Measurements from ENCODE around the gene PDE4D.
"Not testable (repeated sequence)": the region's sequence is repeated elsewhere in the genome, so short reads cannot be mapped to it uniquely, and the experiment has no call there.

PDE4D gene

GRCh38 chr5:59483971-59484472, 409.5 kb downstream of the PDE4D start:
- no peaks in the 10 kb centered on the region for H3K4me1 ChIP-seq (ENCODE audit: control insufficient read depth, insufficient read depth, low read length, unreplicated experiment)
- H3K27ac ChIP-seq (ENCODE audit: low read depth, low read length): no peak overlapping the region

GRCh38 chr5:59479086-59479485, 414.4 kb downstream of the PDE4D start:
- H3K79me2 ChIP-seq (ENCODE audit: control insufficient read depth, insufficient read depth, low read length, unreplicated experiment): no peaks in the 10 kb centered on the region
- H3K36me3 ChIP-seq (ENCODE audit: insufficient read depth, low read length): no peaks in the 10 kb centered on the region
- no peak overlapping the region for H3K4me3 ChIP-seq (ENCODE audit: low read depth, low read length)
- no peak overlapping the region for H2AFZ ChIP-seq (ENCODE audit: low read length, unreplicated experiment)
- no peak overlapping the region for H3K27ac ChIP-seq (ENCODE audit: low read depth, low read length)
- peaks cover 8% of the 10 kb centered on the region; the same call in 1 of the 2 replicates for H3K27me3 ChIP-seq (ENCODE audit: insufficient read depth, low read length)
- H3K4me1 ChIP-seq (ENCODE audit: control insufficient read depth, insufficient read depth, low read length, unreplicated experiment): no peaks in the 10 kb centered on the region

More at GRCh38 chr5:59483971-59484472, 409.5 kb downstream of the PDE4D start:
- no peak overlapping the region for H3K4me3 ChIP-seq (ENCODE audit: low read depth, low read length)
- H3K79me2 ChIP-seq (ENCODE audit: control insufficient read depth, insufficient read depth, low read length, unreplicated experiment): no peaks in the 10 kb centered on the region
- H2AFZ ChIP-seq (ENCODE audit: low read length, unreplicated experiment): no peak overlapping the region
- H3K36me3 ChIP-seq (ENCODE audit: insufficient read depth, low read length): no peaks in the 10 kb centered on the region
- peaks cover 27% of the 10 kb centered on the region for H3K27me3 ChIP-seq (ENCODE audit: insufficient read depth, low read length)

GRCh38 chr5:59474324-59474723, 419.2 kb downstream of the PDE4D start:
- Histone ChIP-seq H3K4me1 (ENCODE audit: control insufficient read depth, insufficient read depth, low read length, unreplicated experiment) (no peaks in the 10 kb centered on the region), H3K27me3 (ENCODE audit: insufficient read depth, low read length) (no peaks in the 10 kb centered on the region), H3K79me2 (ENCODE audit: control insufficient read depth, insufficient read depth, low read length, unreplicated experiment) (no peaks in the 10 kb centered on the region), H3K36me3 (ENCODE audit: insufficient read depth, low read length) (no peaks in the 10 kb centered on the region), H2AFZ (ENCODE audit: low read length, unreplicated experiment) (no peak overlapping the region), H3K27ac (ENCODE audit: low read depth, low read length) (no peak overlapping the region), H3K4me3 (ENCODE audit: low read depth, low read length) (no peak overlapping the region)

GRCh38 chr5:59473611-59474010, 419.9 kb downstream of the PDE4D start:
- Histone ChIP-seq H3K4me3 (ENCODE audit: low read depth, low read length) (no peak overlapping the region), H3K36me3 (ENCODE audit: insufficient read depth, low read length) (no peaks in the 10 kb centered on the region), H3K27ac (ENCODE audit: low read depth, low read length) (no peak overlapping the region), H3K27me3 (ENCODE audit: insufficient read depth, low read length) (no peaks in the 10 kb centered on the region), H2AFZ (ENCODE audit: low read length, unreplicated experiment) (no peak overlapping the region), H3K79me2 (ENCODE audit: control insufficient read depth, insufficient read depth, low read length, unreplicated experiment) (no peaks in the 10 kb centered on the region), H3K4me1 (ENCODE audit: control insufficient read depth, insufficient read depth, low read length, unreplicated experiment) (no peaks in the 10 kb centered on the region)

- H3K27ac ChIP-seq (ENCODE audit: low read depth, low read length): no peak overlapping the region
- no peak overlapping the region for H3K4me3 ChIP-seq (ENCODE audit: low read depth, low read length)
- no peaks in the 10 kb centered on the region for H3K36me3 ChIP-seq (ENCODE audit: insufficient read depth, low read length)
- H3K4me1 ChIP-seq (ENCODE audit: control insufficient read depth, insufficient read depth, low read length, unreplicated experiment): no peaks in the 10 kb centered on the region
- no peaks in the 10 kb centered on the region for H3K27me3 ChIP-seq (ENCODE audit: insufficient read depth, low read length)
- no peak overlapping the region for H2AFZ ChIP-seq (ENCODE audit: low read length, unreplicated experiment)
- no peaks in the 10 kb centered on the region for H3K79me2 ChIP-seq (ENCODE audit: control insufficient read depth, insufficient read depth, low read length, unreplicated experiment)
These were observed 422.1 kb downstream of the PDE4D start for GRCh38 chr5:59471463-59471862.

- H3K4me1 ChIP-seq (ENCODE audit: control insufficient read depth, insufficient read depth, low read length, unreplicated experiment): no peaks in the 10 kb centered on the region
- no peak overlapping the region for H3K27ac ChIP-seq (ENCODE audit: low read depth, low read length)
- H3K27me3 ChIP-seq (ENCODE audit: insufficient read depth, low read length): peaks cover 10% of the 10 kb centered on the region; the same call in 1 of the 2 replicates
- H3K79me2 ChIP-seq (ENCODE audit: control insufficient read depth, insufficient read depth, low read length, unreplicated experiment): no peaks in the 10 kb centered on the region
- H3K36me3 ChIP-seq (ENCODE audit: insufficient read depth, low read length): no peaks in the 10 kb centered on the region
- no peak overlapping the region for H3K4me3 ChIP-seq (ENCODE audit: low read depth, low read length)
- no peak overlapping the region for H2AFZ ChIP-seq (ENCODE audit: low read length, unreplicated experiment)
These were observed 425.6 kb downstream of the PDE4D start for GRCh38 chr5:59467969-59468368.

GRCh38 chr5:59466271-59466670, 427.3 kb downstream of the PDE4D start:
- Histone ChIP-seq H3K4me3 (ENCODE audit: low read depth, low read length) (no peak overlapping the region), H3K79me2 (ENCODE audit: control insufficient read depth, insufficient read depth, low read length, unreplicated experiment) (no peaks in the 10 kb centered on the region), H2AFZ (ENCODE audit: low read length, unreplicated experiment) (no peak overlapping the region), H3K36me3 (ENCODE audit: insufficient read depth, low read length) (no peaks in the 10 kb centered on the region), H3K27ac (ENCODE audit: low read depth, low read length) (no peak overlapping the region), H3K27me3 (ENCODE audit: insufficient read depth, low read length) (peaks cover 16% of the 10 kb centered on the region), H3K4me1 (ENCODE audit: control insufficient read depth, insufficient read depth, low read length, unreplicated experiment) (no peaks in the 10 kb centered on the region)

- Histone ChIP-seq H3K27me3 (ENCODE audit: insufficient read depth, low read length) (peaks cover 25% of the 10 kb centered on the region), H3K36me3 (ENCODE audit: insufficient read depth, low read length) (no peaks in the 10 kb centered on the region), H3K4me3 (ENCODE audit: low read depth, low read length) (no peak overlapping the region), H2AFZ (ENCODE audit: low read length, unreplicated experiment) (no peak overlapping the region), H3K79me2 (ENCODE audit: control insufficient read depth, insufficient read depth, low read length, unreplicated experiment) (no peaks in the 10 kb centered on the region), H3K4me1 (ENCODE audit: control insufficient read depth, insufficient read depth, low read length, unreplicated experiment) (no peaks in the 10 kb centered on the region), H3K27ac (ENCODE audit: low read depth, low read length) (no peak overlapping the region)
These were observed 428.6 kb downstream of the PDE4D start for GRCh38 chr5:59464969-59465368.

- H3K4me3 ChIP-seq (ENCODE audit: low read depth, low read length); H3K4me1 ChIP-seq (ENCODE audit: control insufficient read depth, insufficient read depth, low read length, unreplicated experiment); H3K36me3 ChIP-seq (ENCODE audit: insufficient read depth, low read length): not testable (repeated sequence)
These were observed 429.8 kb downstream of the PDE4D start for GRCh38 chr5:59463618-59464166.

GRCh38 chr5:59462956-59463355, 430.6 kb downstream of the PDE4D start:
- Histone ChIP-seq H3K36me3 (ENCODE audit: insufficient read depth, low read length) (no peaks in the 10 kb centered on the region), H3K27me3 (ENCODE audit: insufficient read depth, low read length) (peaks cover 41% of the 10 kb centered on the region), H2AFZ (ENCODE audit: low read length, unreplicated experiment) (no peak overlapping the region), H3K4me3 (ENCODE audit: low read depth, low read length) (no peak overlapping the region), H3K4me1 (ENCODE audit: control insufficient read depth, insufficient read depth, low read length, unreplicated experiment) (no peaks in the 10 kb centered on the region), H3K27ac (ENCODE audit: low read depth, low read length) (no peak overlapping the region), H3K79me2 (ENCODE audit: control insufficient read depth, insufficient read depth, low read length, unreplicated experiment) (no peaks in the 10 kb centered on the region)

More at GRCh38 chr5:59463618-59464166, 429.8 kb downstream of the PDE4D start:
- H3K79me2 ChIP-seq (ENCODE audit: control insufficient read depth, insufficient read depth, low read length, unreplicated experiment); H2AFZ ChIP-seq (ENCODE audit: low read length, unreplicated experiment); H3K27ac ChIP-seq (ENCODE audit: low read depth, low read length): not testable (repeated sequence)
- peaks cover 34% of the 10 kb centered on the region for H3K27me3 ChIP-seq (ENCODE audit: insufficient read depth, low read length)

- H3K27me3 ChIP-seq (ENCODE audit: insufficient read depth, low read length): peaks cover 56% of the 10 kb centered on the region
- no peaks in the 10 kb centered on the region for H3K36me3 ChIP-seq (ENCODE audit: insufficient read depth, low read length)
- H3K79me2 ChIP-seq (ENCODE audit: control insufficient read depth, insufficient read depth, low read length, unreplicated experiment): no peaks in the 10 kb centered on the region
- no peak overlapping the region for H3K4me3 ChIP-seq (ENCODE audit: low read depth, low read length)
- H3K27ac ChIP-seq (ENCODE audit: low read depth, low read length): no peak overlapping the region
- H3K4me1 ChIP-seq (ENCODE audit: control insufficient read depth, insufficient read depth, low read length, unreplicated experiment): no peaks in the 10 kb centered on the region
- H2AFZ ChIP-seq (ENCODE audit: low read length, unreplicated experiment): no peak overlapping the region
These were observed 433.0 kb downstream of the PDE4D start for GRCh38 chr5:59460368-59461153.
